Activated naive CD4-positive, alpha-beta T cell (primary cell): ENCODE results near the gene RANBP1.
"Not testable (repeated sequence)": the region's sequence is repeated elsewhere in the genome, so short reads cannot be mapped to it uniquely, and the experiment has no call there.

ENCODE experiments used
- DNase-seq, 4 experiments: peaks; one replicate each; lab custom pipeline; 2025; lab: John Stamatoyannopoulos, UW

RANBP1 gene

GRCh38 chr22:20151276-20151588 lies 35.3 kb downstream of the RANBP1 start:
- DNase-seq: no peak

- DNase-seq: no peak
These were observed 36.6 kb downstream of the RANBP1 start for GRCh38 chr22:20152464-20152890.

- DNase-seq: no peak
These were observed 38.0 kb downstream of the RANBP1 start for GRCh38 chr22:20153945-20154344.

GRCh38 chr22:20154602-20155187 lies 38.8 kb downstream of the RANBP1 start:
- DNase-seq: no peak

GRCh38 chr22:20155330-20156041 lies 39.6 kb downstream of the RANBP1 start:
- DNase-seq: no peak

- DNase-seq: no peak
These were observed 40.1 kb downstream of the RANBP1 start for GRCh38 chr22:20156042-20156389.

- peak; percentile 85 to 97 (median 92) for DNase-seq
These were observed 40.9 kb downstream of the RANBP1 start for GRCh38 chr22:20156611-20157429.

GRCh38 chr22:20157430-20158183 lies 41.7 kb downstream of the RANBP1 start:
- DNase-seq: no peak

- DNase-seq: no peak
These were observed 42.6 kb downstream of the RANBP1 start for GRCh38 chr22:20158391-20159036.

GRCh38 chr22:20159076-20159475 lies 43.2 kb downstream of the RANBP1 start:
- no peak for DNase-seq

GRCh38 chr22:20159531-20159930 lies 43.6 kb downstream of the RANBP1 start:
- DNase-seq: not testable (repeated sequence)

- DNase-seq: no peak
These were observed 44.1 kb downstream of the RANBP1 start for GRCh38 chr22:20160041-20160440.

GRCh38 chr22:20164863-20165262 lies 49.0 kb downstream of the RANBP1 start:
- DNase-seq: no peak

GRCh38 chr22:20165421-20165820 lies 49.5 kb downstream of the RANBP1 start:
- DNase-seq: no peak

GRCh38 chr22:20165913-20166312 lies 50.0 kb downstream of the RANBP1 start:
- no peak for DNase-seq

- no peak for DNase-seq
These were observed 50.8 kb downstream of the RANBP1 start for GRCh38 chr22:20166703-20167102.

GRCh38 chr22:20167643-20168322 lies 51.9 kb downstream of the RANBP1 start:
- no peak for DNase-seq

- no peak for DNase-seq
These were observed 53.4 kb downstream of the RANBP1 start for GRCh38 chr22:20169253-20169822.

- no peak for DNase-seq
These were observed 54.3 kb downstream of the RANBP1 start for GRCh38 chr22:20170170-20170569.

- no peak for DNase-seq
These were observed 55.6 kb downstream of the RANBP1 start for GRCh38 chr22:20171288-20172140.
